ENCODE measurements around the gene PARD3. TPM values are rescaled to one million over a fixed set of nuclear protein-coding genes. Genes with fewer than 3 reads are reported as not detected.
"Not testable (repeated sequence)": the region's sequence is repeated elsewhere in the genome, so short reads cannot be mapped to it uniquely, and the experiment has no call there.

The PARD3 gene
- polyA plus RNA-seq, 6 donors from 2014 or later = 0.05 to 0.36 (median 0.16) TPM; not detected in 3

DNA sequence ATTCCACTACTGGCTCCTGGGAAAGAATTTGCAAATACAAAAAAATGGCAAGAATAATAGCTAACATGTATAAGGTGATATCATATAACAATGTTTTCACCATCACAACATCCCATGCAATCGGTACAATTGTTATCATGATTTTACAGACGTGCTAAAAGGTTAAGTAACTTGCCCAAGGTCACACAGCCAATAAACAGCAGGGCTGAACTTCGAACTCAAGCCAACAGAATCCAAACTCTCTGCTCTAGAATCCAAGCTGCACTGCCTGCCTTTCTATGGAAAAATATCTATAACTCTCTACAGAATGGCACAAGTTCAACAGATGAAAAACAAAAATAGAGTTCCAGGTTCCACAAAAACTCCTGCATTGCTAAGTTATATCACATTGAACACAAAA lies 160.9 kb downstream of the PARD3 start:
- ATAC-seq (ENCODE audit: low read depth in 2 of 2) (no peak), DNase-seq (no peak)
- H3K27me3 Mint-ChIP-seq = peaks cover 0 to 8% (median 5%) of the 10 kb centered on the region in 3 donors
- no peaks in the 10 kb centered on the region for H3K36me3 Mint-ChIP-seq
- H3K4me1 Mint-ChIP-seq = no peaks in the 10 kb centered on the region
- no peak overlapping the region for H3K27ac Mint-ChIP-seq
- H3K4me3 Mint-ChIP-seq = no peak overlapping the region
- H3K9me3 Mint-ChIP-seq = no peaks in the 10 kb centered on the region

DNA sequence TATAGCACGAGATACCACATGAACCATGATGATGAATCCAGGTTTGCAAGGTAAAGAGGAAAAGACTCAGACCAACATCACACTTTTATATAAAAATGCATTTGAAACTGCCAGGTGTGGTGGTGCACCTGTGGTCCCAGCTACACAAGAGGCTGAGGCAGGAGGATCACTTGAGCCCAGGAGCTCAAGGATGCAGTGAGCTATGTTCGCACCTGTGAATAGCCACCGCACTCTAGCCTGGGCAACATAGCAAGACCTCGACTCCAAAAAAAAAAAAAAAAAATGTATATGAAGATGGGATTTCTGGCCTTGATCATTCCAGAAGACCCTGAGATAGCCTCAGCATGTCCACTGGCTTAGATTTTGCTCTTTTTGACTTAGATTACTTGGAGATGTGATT lies 161.6 kb downstream of the PARD3 start:
- H3K4me1 Mint-ChIP-seq = no peaks in the 10 kb centered on the region
- H3K27ac Mint-ChIP-seq = no peak overlapping the region
- H3K4me3 Mint-ChIP-seq = no peak overlapping the region
- no peaks in the 10 kb centered on the region for H3K36me3 Mint-ChIP-seq
- ATAC-seq (ENCODE audit: low read depth in 2 of 2) (no peak), DNase-seq (no peak)
- peaks cover 0 to 8% (median 5%) of the 10 kb centered on the region in 3 donors for H3K27me3 Mint-ChIP-seq
- H3K9me3 Mint-ChIP-seq = no peaks in the 10 kb centered on the region

DNA sequence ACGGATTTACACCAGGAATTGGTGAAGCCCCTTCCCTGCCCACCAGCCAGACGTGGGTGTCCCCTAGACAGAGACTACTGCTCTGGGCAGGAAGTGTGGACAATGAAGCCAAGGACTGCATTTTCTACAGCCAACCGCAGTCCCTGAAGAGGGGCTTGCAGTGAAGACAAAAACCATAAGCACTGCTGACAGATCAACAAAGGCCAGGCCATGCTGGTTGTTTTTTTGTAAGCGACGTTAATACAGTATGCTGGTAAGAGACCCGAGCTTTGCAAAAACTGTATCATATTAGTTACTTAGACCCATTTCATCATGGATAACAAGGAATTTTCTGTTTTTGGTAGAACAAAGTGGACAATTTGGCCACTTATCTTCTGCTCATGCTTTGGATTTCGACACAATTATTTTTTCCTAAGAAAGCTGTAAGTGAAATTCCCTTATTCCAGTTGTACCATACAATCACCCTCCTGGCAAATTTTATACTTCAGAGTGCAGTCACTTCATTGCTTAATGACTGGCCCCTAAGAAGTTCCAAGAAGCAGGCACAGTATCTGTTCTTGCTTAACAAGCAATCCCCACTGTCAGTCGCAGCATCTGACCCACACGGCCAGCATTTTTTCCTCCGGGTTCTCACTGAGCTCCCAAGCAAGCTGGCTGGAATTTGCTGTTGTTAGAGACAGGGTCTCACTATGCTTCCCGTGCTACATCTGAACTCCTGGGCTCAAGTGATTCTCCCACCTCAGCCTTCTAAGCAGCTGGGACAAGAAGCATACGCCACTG lies 163.5 kb downstream of the PARD3 start:
- H3K4me1 Mint-ChIP-seq = no peaks in the 10 kb centered on the region
- H3K36me3 Mint-ChIP-seq = no peaks in the 10 kb centered on the region
- no peak for ATAC-seq (ENCODE audit: low read depth in 2 of 2)
- H3K4me3 Mint-ChIP-seq = no peak overlapping the region
- H3K27ac Mint-ChIP-seq = no peak overlapping the region
- DNase-seq = no peak
- no peaks in the 10 kb centered on the region for H3K9me3 Mint-ChIP-seq
- peaks cover 0 to 8% (median 5%) of the 10 kb centered on the region in 3 donors for H3K27me3 Mint-ChIP-seq

DNA sequence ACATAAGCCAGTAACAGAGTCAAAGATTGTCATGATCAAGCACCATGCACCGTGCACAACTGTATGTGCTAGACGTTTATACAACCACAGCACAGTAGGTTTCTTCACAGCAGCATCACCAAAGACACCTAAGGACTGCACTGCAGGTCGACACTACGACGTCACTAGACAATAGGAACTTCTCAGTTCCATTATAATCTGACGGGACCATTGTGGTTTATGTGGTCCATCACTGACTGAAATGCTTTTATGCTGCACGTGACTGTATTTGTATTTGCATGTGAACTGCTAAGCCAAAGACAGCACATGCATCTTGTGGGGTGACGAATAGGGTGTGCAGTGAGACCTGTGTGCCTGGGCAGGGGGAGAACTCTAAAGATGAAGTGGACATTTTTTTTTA lies 164.9 kb downstream of the PARD3 start:
- peaks cover 0 to 8% (median 0%) of the 10 kb centered on the region in 3 donors for H3K27me3 Mint-ChIP-seq

DNA sequence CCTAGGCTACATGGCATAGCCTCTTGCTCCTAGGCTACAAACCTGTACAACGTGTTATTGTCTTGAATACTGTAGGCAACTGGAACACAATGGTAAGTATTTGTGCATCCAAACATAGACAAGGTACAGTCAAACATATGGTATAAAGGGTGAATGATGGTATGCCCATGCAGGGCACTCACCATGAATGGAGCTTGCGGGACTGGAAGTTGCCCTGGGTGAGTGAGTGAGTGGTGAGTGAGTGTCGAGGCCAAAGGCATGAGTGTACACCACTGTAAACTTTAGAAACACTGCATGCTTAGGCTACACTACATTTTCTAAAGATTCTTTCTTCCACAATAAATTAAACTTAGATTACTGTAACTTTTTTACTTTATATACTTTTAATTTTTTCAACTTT lies 165.7 kb downstream of the PARD3 start:
- peaks cover 0 to 8% (median 0%) of the 10 kb centered on the region in 3 donors for H3K27me3 Mint-ChIP-seq
- H3K27ac Mint-ChIP-seq = no peak overlapping the region
- H3K4me3 Mint-ChIP-seq = no peak overlapping the region
- DNase-seq (no peak), ATAC-seq (ENCODE audit: low read depth in 2 of 2) (no peak)
- H3K36me3 Mint-ChIP-seq = no peaks in the 10 kb centered on the region
- no peaks in the 10 kb centered on the region for H3K4me1 Mint-ChIP-seq
- no peaks in the 10 kb centered on the region for H3K9me3 Mint-ChIP-seq

More for the DNA sequence above, 164.9 kb downstream of the PARD3 start:
- peak overlapping the region in 1 of 6 donors; percentile 18 for H3K27ac Mint-ChIP-seq
- no peak overlapping the region for H3K4me3 Mint-ChIP-seq
- no peak for ATAC-seq (ENCODE audit: low read depth in 2 of 2)
- no peaks in the 10 kb centered on the region for H3K36me3 Mint-ChIP-seq
- no peak for DNase-seq
- no peaks in the 10 kb centered on the region for H3K4me1 Mint-ChIP-seq
- H3K9me3 Mint-ChIP-seq = no peaks in the 10 kb centered on the region

DNA sequence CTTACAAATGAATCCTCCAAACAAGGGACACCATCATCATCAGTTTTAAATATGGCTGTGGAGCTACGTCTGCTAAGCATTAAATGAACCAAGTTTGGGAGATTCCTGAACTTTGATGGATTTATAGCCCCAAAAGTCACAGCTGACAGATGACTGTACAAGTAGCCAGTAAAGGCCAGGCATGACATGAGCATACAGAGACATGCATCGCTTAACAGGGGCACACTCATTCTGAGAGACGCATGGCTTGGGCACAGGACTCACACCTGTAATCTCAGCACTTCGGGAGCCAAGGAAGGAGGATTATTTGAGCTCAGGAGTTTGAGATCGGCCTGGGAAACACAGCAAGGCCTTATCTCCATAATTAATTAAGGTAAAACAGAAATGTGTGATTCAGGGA lies 166.2 kb downstream of the PARD3 start:
- no peak overlapping the region for H3K4me3 Mint-ChIP-seq
- ATAC-seq (ENCODE audit: low read depth in 2 of 2) (no peak), DNase-seq (no peak)
- H3K9me3 Mint-ChIP-seq = no peaks in the 10 kb centered on the region
- H3K27me3 Mint-ChIP-seq = peaks cover 0 to 8% (median 0%) of the 10 kb centered on the region in 3 donors
- H3K4me1 Mint-ChIP-seq = no peaks in the 10 kb centered on the region
- peak overlapping the region in 1 of 6 donors; percentile 21 for H3K27ac Mint-ChIP-seq
- no peaks in the 10 kb centered on the region for H3K36me3 Mint-ChIP-seq

DNA sequence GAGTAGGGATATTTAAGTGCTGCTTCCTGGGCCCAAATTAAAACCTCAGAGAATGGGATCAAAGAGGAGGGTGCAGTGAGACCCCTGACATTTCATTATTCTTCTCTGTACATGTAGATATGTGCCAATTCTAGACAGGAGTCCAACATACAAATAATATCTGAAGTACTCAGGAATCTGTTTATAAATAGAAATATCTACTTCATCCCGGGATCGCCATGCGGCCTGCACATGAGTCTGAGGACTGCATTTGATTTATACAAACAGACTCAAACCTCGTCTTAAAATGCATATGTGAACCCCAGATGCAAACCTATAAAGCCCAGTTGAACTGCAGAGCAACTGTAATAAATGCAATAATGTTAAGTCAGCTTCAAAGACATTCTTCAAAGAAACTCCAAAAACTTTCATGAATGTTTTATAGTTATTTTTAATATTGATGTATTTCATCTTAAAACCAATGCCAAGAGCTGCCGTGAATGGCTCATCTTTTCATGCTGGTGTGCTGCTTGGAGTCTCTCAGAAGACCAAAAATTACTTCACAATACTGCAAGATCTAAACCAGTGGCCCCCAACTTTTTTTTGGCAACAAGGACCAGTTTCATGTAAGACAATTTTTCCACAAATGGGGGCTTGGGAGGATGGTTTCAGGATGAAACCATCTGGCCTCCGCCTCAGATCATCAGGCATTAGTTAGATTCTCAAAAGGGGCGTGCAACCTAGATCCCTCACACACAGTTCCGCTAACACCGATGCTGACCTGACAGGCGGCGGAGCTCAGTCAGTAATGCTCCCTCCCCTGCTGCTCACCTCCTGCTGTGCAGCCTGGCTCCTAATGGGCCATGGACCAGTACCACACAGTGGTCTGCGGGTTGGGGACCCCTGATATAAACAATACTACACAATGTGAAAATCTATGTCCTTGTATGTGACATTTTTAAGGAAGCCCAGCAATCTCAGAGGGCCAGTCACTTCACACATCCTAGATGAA lies 166.9 kb downstream of the PARD3 start:
- no peaks in the 10 kb centered on the region for H3K36me3 Mint-ChIP-seq
- no peak overlapping the region for H3K4me3 Mint-ChIP-seq
- H3K27me3 Mint-ChIP-seq = peaks cover 0 to 8% (median 0%) of the 10 kb centered on the region in 3 donors
- no peak overlapping the region for H3K27ac Mint-ChIP-seq
- no peaks in the 10 kb centered on the region for H3K4me1 Mint-ChIP-seq
- DNase-seq (no peak), ATAC-seq (ENCODE audit: low read depth in 2 of 2) (no peak)
- no peaks in the 10 kb centered on the region for H3K9me3 Mint-ChIP-seq

DNA sequence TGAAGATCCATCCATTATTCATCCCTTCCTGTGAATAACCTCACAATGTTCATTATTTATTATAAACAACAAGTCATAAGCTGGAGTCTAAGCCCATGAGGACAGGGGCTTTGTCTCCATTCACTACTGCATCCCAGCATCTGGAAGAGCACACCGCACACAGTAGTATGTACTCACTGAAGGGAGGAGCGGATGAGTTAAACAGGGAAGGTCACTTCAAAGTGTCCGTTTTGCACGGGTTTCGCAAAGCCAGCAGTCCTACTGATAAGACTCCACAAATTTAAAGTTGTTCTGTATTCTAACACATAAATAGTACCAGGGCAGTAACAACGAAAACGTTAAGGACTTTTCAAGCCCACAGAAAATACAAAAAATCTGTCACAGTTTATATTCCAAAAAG lies 167.9 kb downstream of the PARD3 start:
- no peaks in the 10 kb centered on the region for H3K4me1 Mint-ChIP-seq
- H3K36me3 Mint-ChIP-seq = no peaks in the 10 kb centered on the region
- ATAC-seq (ENCODE audit: low read depth in 2 of 2) (no peak), DNase-seq (no peak)
- H3K4me3 Mint-ChIP-seq = no peak overlapping the region
- H3K27me3 Mint-ChIP-seq = peaks cover 0 to 7% (median 0%) of the 10 kb centered on the region in 3 donors
- no peaks in the 10 kb centered on the region for H3K9me3 Mint-ChIP-seq
- no peak overlapping the region for H3K27ac Mint-ChIP-seq

DNA sequence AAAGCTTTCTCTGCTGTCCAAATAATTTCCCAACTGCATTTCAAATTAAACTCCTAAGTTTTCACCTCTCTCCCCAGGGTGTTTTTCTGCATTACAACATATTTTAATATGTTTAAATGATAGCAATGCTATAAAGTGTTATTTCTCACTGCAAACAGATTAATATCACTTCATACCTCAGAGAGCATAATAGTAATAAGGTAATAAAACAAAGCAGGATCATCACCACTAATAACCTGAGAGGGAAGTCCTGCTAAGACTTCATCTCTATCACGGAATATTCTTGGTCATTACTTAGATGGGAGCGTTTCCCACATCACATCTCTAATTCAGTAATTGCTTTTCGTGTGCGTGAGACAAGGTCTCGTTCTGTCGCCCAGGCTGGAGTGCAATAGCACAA lies 168.8 kb downstream of the PARD3 start:
- no peak overlapping the region for H3K27ac Mint-ChIP-seq
- no peak overlapping the region for H3K4me3 Mint-ChIP-seq
- H3K27me3 Mint-ChIP-seq = peaks cover 0 to 7% (median 0%) of the 10 kb centered on the region in 3 donors
- DNase-seq (no peak), ATAC-seq (ENCODE audit: low read depth in 2 of 2) (no peak)
- H3K9me3 Mint-ChIP-seq = no peaks in the 10 kb centered on the region
- H3K36me3 Mint-ChIP-seq = no peaks in the 10 kb centered on the region
- no peaks in the 10 kb centered on the region for H3K4me1 Mint-ChIP-seq

DNA sequence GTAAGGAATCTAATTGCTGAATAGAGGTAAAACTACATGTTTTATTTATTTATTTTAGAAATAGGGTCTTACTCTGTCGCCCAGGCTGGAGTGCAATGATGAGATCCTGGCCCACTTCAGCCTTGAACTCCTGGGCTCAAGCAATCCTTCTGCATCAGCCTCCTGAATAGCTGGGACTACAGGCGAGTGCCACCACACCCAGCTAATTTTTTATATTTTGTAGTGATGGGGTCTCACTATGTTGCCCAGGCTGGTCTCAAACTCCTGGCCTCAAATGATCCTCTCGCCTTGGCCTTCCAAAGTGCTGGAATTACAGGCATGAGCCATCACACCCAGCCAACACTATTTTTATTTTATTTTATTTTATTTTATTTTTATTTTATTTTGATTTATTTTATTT lies 170.3 kb downstream of the PARD3 start:
- ATAC-seq (ENCODE audit: low read depth in 2 of 2); H3K36me3 Mint-ChIP-seq: not testable (repeated sequence)

DNA sequence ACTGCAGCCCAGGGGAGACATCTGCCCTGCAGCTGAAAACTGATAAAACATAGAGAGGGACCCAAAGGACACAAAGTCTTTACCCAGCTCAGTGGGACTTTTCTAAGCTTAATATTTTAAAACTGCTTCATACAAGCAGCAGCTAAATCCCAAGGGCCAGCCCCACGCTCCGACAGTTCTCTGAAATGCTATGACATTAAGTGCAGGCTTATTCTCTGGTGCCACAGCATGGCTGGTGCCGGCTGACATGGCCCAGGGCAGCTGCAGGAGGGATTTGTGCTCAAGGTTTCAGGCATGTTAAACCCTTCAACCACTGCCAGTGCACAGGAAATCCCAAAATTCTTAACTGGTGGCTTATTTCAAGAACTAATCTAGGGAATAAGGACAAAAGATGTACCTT lies 170.9 kb downstream of the PARD3 start:
- Mint-ChIP-seq H3K36me3 (no peaks in the 10 kb centered on the region), H3K27ac (no peak overlapping the region), H3K27me3 (peaks cover 0 to 7% (median 0%) of the 10 kb centered on the region in 3 donors), H3K4me3 (no peak overlapping the region), H3K9me3 (no peaks in the 10 kb centered on the region), H3K4me1 (no peaks in the 10 kb centered on the region)
- ATAC-seq (ENCODE audit: low read depth in 2 of 2) (no peak), DNase-seq (no peak)

More for the DNA sequence above, 170.3 kb downstream of the PARD3 start:
- not testable (repeated sequence) for H3K4me1 Mint-ChIP-seq, H3K27ac Mint-ChIP-seq, H3K27me3 Mint-ChIP-seq, H3K4me3 Mint-ChIP-seq, H3K9me3 Mint-ChIP-seq, DNase-seq

DNA sequence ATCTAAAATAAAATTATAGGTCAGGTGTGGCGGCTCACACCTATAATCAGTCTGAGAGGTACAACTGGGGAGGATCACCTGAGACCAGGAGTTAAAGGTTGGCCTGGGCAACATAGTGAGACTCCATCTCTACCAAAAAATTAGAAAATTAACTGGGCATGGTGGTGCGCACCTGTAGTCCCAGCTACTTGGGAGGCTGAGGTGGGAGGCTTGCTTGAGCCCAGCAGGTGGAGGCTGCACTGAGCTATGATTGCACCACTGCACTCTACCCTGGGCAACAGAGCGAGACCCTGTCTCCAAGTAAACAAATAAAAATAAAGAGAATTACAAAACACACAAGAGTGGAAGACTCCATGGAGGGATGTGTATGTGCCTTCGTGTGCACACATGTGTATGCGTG lies 171.5 kb downstream of the PARD3 start:
- no peak overlapping the region for H3K4me3 Mint-ChIP-seq
- peaks cover 0 to 7% (median 0%) of the 10 kb centered on the region in 3 donors for H3K27me3 Mint-ChIP-seq
- H3K36me3 Mint-ChIP-seq = no peaks in the 10 kb centered on the region
- ATAC-seq (ENCODE audit: low read depth in 2 of 2) (no peak), DNase-seq (no peak)
- H3K4me1 Mint-ChIP-seq = no peaks in the 10 kb centered on the region
- H3K27ac Mint-ChIP-seq = no peak overlapping the region
- H3K9me3 Mint-ChIP-seq = no peaks in the 10 kb centered on the region

DNA sequence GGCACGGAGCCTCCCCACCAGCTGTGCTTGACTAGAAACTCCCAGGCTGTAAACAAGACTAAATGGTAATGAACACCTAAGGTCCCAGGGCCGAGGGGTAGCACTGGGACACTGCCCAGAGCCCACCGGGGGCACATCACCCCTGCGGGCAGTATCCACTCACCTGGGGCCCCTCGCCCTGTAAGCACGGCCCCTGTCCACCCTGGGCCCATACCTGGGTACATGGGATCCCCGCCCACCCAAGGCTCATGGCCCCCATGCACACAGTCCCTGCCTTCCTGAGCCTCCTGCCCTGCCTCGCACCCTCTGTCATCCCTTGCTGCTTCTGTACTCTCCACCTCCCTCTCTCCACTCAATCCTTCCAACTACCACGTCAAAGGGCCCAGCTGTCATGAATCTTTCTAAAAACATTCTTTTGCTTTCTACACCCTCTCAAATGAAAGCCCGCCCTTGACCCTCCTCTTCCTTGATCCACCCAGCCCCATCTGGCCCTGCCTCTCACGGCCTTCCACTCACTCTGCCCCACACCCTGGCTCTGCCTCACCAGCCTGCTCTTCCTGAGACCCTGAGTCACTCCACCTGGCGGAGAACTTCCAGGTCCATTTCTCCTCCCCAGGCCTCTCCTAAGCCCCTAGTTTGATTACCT lies 173.1 kb downstream of the PARD3 start:
- H3K27me3 Mint-ChIP-seq = peaks cover 0 to 7% (median 0%) of the 10 kb centered on the region in 3 donors
- peaks cover 4 to 13% (median 8%) of the 10 kb centered on the region in 3 donors for H3K4me1 Mint-ChIP-seq
- H3K27ac Mint-ChIP-seq = peak overlapping the region in 1 of 6 donors; percentile 55
- ATAC-seq (ENCODE audit: low read depth in 2 of 2) = no peak
- no peak overlapping the region for H3K4me3 Mint-ChIP-seq
- no peak for DNase-seq
- H3K9me3 Mint-ChIP-seq = no peaks in the 10 kb centered on the region
- H3K36me3 Mint-ChIP-seq = no peaks in the 10 kb centered on the region

Data from naive B cell (primary cell).